Esophagus muscularis mucosa (tissue), 4 donors: ENCODE results near the gene CUX1. TPM values are rescaled to one million over a fixed set of nuclear protein-coding genes. Genes with fewer than 3 reads are reported as not detected.

Experiments used
- DNase-seq: peaks from one replicate; pipeline ENCODE4 v3.0.0-alpha.2; 2017; ENCODE audit errors: extremely low spot score
- H3K27ac ChIP-seq, 4 donors: fragments of 200-600 bp; sonication (generic); replicated peaks in 1 of 4; 1 replicate in 3 of 4; 2 replicates in 1 of 4; pipeline ENCODE4 v1.5.1; 2016 to 2019; ENCODE audit warnings: mild to moderate bottlenecking in 1 of 4
- H3K27me3 ChIP-seq, 4 donors: fragments of 200-600 bp; sonication (generic); one replicate each; pipeline versions ENCODE4 v1.5.1 to v1.6.0; 2016 to 2019
- H3K36me3 ChIP-seq, 4 donors: fragments of 200-600 bp; sonication (generic); one replicate each; pipeline ENCODE4 v1.5.1; 2016 to 2019
- H3K4me1 ChIP-seq, 4 donors: fragments of 200-600 bp; sonication (generic); one replicate each; pipeline ENCODE4 v1.5.1; 2016 to 2019
- H3K4me3 ChIP-seq, 4 donors: fragments of 200-600 bp; sonication (generic); 1 replicate in 2 of 4; 2 replicates in 2 of 4; pipeline ENCODE4 v1.5.1; 2016 to 2019; ENCODE audit warnings: mild to moderate bottlenecking in 4 of 4, moderate library complexity in 1 of 4
- H3K9me3 ChIP-seq, 4 donors: fragments of 200-600 bp; sonication (generic); 1 replicate in 3 of 4; 2 replicates in 1 of 4; pipeline ENCODE4 v1.5.1; 2016 to 2019
- EP300 ChIP-seq: sonication (generic); formaldehyde crosslinking; IDR thresholded peaks from one replicate; pipeline ENCODE4 v1.6.1; 2017; ENCODE audit warnings: antibody characterized with exemption
- POLR2A ChIP-seq: fragments of 450-650 bp; IDR thresholded peaks from one replicate; pipeline ENCODE4 v1.6.1; 2017; ENCODE audit warnings: antibody characterized with exemption, moderate library complexity, mild to moderate bottlenecking, low read depth
- POLR2AphosphoS5 ChIP-seq, 2 donors: sonication (generic); formaldehyde crosslinking; IDR thresholded peaks; one replicate each; pipeline ENCODE4 v1.6.1; 2017; ENCODE audit warnings: antibody characterized with exemption in 2 of 2
- WGBS: methylation state at CpG from one replicate; pipeline ENCODE4 v1.1.5; 2018; 5-methylcytosine and 5-hydroxymethylcytosine counted together
- intact Hi-C: fragments of 100-400 bp; cut with DNase I; formaldehyde crosslinking; loops from one replicate; pipeline ENCODE4 v1.15.1; 2023
- total RNA-seq, 4 donors: library from RNA; depleted of rRNA; stranded (reverse); fragments of >200 nt; gene quantifications; one replicate each; pipeline versions ENCODE4 v1.1.0 to v1.2.1, GENCODE V29; 2016
- TF ChIP-seq, protein P1 (sequence below), 3 experiments: fragments of 200-600 bp in 2 of 3; fragments of 450-650 bp in 1 of 3; sonication (generic) in 2 of 3; IDR thresholded peaks; one replicate each; pipeline ENCODE4 v1.5.1; 2017 to 2019; ENCODE audit warnings: antibody characterized with exemption in 3 of 3, mild to moderate bottlenecking in 2 of 3, moderate library complexity in 1 of 3

Gene CUX1
- total RNA-seq, 4 donors from 2014 or later = 61.5 to 136 (median 92.3) TPM

DNA sequence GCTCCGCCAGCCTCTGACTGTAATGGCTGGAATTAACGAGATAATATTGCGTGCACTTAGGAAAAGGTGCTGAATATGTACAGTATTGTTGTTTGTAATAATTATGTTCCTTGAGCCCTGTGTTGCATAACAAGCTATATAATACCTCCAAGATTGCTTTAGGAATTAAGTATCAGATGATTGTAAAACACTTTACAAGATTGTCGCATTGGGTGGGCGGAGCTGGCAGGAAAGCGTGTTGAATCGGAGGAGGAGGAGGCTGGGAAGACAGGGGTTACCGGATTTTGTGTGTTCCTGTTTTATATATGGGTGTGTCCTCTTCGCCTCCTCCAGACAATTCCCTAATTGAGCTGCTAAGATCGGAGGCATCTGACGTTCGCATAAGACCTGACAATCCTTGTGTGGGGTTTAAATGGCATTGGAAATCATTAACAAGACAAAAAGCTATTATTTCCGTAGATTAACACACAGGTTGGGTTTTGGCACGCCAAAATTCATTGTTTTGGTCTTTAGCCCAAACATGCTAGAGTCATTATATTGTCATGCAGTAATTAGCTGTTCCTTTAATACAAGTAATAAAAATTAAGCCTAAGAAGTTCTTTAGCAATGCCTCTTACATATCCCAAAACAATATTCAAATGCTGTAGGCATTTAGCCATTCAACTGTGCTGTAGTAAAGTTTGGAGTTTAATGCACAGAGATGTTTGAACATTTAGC is 276.3 kb downstream of the CUX1 start:
- Histone ChIP-seq H3K9me3 (no peaks in the 10 kb centered on the region), H3K27me3 (no peaks in the 10 kb centered on the region), H3K36me3 (peaks cover 6 to 15% (median 12%) of the 10 kb centered on the region in 4 donors), H3K27ac (no peak overlapping the region), H3K4me3 (no peak overlapping the region), H3K4me1 (peaks cover 0 to 12% (median 0%) of the 10 kb centered on the region in 4 donors)
- WGBS = 83% methylated on average over 14 of the region's 14 CpGs
- intact Hi-C loops = no loop called here
- DNase-seq = no peak
- no peak for TF ChIP-seq EP300
- TF ChIP-seq POLR2A = no peak
- TF ChIP-seq, protein P1, sequence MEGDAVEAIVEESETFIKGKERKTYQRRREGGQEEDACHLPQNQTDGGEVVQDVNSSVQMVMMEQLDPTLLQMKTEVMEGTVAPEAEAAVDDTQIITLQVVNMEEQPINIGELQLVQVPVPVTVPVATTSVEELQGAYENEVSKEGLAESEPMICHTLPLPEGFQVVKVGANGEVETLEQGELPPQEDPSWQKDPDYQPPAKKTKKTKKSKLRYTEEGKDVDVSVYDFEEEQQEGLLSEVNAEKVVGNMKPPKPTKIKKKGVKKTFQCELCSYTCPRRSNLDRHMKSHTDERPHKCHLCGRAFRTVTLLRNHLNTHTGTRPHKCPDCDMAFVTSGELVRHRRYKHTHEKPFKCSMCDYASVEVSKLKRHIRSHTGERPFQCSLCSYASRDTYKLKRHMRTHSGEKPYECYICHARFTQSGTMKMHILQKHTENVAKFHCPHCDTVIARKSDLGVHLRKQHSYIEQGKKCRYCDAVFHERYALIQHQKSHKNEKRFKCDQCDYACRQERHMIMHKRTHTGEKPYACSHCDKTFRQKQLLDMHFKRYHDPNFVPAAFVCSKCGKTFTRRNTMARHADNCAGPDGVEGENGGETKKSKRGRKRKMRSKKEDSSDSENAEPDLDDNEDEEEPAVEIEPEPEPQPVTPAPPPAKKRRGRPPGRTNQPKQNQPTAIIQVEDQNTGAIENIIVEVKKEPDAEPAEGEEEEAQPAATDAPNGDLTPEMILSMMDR (IDR thresholded peaks at IDR 0.05) = no peak
- TF ChIP-seq POLR2AphosphoS5 (IDR thresholded peaks at IDR 0.05) = no peak

DNA sequence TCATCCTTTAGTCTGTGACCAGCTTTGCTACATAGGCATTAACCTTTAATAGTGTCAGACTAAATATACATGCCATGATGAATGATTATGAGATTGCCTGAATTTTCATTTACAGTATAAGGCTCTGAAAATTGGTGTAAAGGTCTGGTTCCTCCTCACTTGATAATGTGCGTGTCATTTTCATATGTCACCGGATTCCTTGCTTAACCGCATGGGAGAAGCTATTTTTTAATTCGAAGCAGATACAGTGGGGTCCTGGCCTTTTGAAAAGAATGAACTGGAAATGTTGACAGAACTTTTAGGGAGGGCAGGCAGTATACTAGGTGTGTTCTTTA is 276.9 kb downstream of the CUX1 start:
- no peak for DNase-seq
- WGBS = 81% methylated on average over 4 of the region's 4 CpGs
- Histone ChIP-seq H3K36me3 (peaks cover 6 to 20% (median 14%) of the 10 kb centered on the region in 4 donors), H3K27ac (no peak overlapping the region), H3K27me3 (no peaks in the 10 kb centered on the region), H3K4me1 (peaks cover 0 to 12% (median 0%) of the 10 kb centered on the region in 4 donors), H3K4me3 (no peak overlapping the region), H3K9me3 (no peaks in the 10 kb centered on the region)
- TF ChIP-seq POLR2AphosphoS5 (IDR thresholded peaks at IDR 0.05) (no peak), POLR2A (no peak)
- TF ChIP-seq, protein P1 (IDR thresholded peaks at IDR 0.05) = no peak
- intact Hi-C loops = no loop called here

GRCh38 chr7:102095321-102096011 is 278.0 kb downstream of the CUX1 start:
- Histone ChIP-seq H3K36me3 (peaks cover 6 to 31% (median 20%) of the 10 kb centered on the region in 4 donors), H3K4me1 (peaks cover 0 to 12% (median 0%) of the 10 kb centered on the region in 4 donors), H3K9me3 (no peaks in the 10 kb centered on the region), H3K27ac (no peak overlapping the region), H3K4me3 (no peak overlapping the region), H3K27me3 (no peaks in the 10 kb centered on the region)
- intact Hi-C loops = no loop called here
- TF ChIP-seq EP300 = no peak
- no peak for TF ChIP-seq POLR2A
- TF ChIP-seq, protein P1 (IDR thresholded peaks at IDR 0.05) = no peak
- no peak for TF ChIP-seq POLR2AphosphoS5 (IDR thresholded peaks at IDR 0.05)
- WGBS = 91% methylated on average over 16 of the region's 16 CpGs
- DNase-seq = no peak

DNA sequence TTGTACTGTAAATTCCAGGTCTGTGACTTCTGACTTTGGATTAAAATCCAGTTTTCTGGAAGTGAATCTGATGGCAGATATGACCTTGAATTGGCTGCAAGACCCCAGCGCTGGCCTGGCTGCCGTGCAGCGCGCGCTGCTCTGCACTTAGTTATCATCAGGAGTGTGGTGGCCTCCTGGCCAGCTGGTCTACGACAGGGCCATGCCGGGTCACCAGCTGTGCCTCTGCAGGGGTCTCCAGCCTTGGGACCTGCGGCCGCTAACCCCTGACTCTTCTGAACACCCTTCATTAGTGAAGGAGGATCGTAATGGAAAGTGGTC is 278.5 kb downstream of the CUX1 start:
- intact Hi-C loops = no loop called here
- DNase-seq = peak; percentile 72

More for the DNA sequence above, 278.5 kb downstream of the CUX1 start:
- TF ChIP-seq, protein P1 (IDR thresholded peaks at IDR 0.05) = no peak
- TF ChIP-seq POLR2A = no peak
- no peak for TF ChIP-seq EP300
- TF ChIP-seq POLR2AphosphoS5 (IDR thresholded peaks at IDR 0.05) = no peak
- Histone ChIP-seq H3K36me3 (peaks cover 6 to 37% (median 23%) of the 10 kb centered on the region in 4 donors), H3K4me1 (peaks cover 0 to 12% (median 0%) of the 10 kb centered on the region in 4 donors), H3K4me3 (no peak overlapping the region), H3K9me3 (no peaks in the 10 kb centered on the region), H3K27me3 (no peaks in the 10 kb centered on the region), H3K27ac (no peak overlapping the region)
- WGBS = 100% methylated on average over 1 of the region's 10 CpGs
